Stimulated activated CD8-positive, alpha-beta memory T cell treated with anti-CD3 and anti-CD28 coated beads, Interleukin-12 subunit alpha, Interleukin-12 subunit beta, amount 100 ng/mL, for 24 hours (primary cell): Measurements from ENCODE around the gene PCDHGB1.
"Not testable (repeated sequence)": the region's sequence is repeated elsewhere in the genome, so short reads cannot be mapped to it uniquely, and the experiment has no call there.

Source experiments
- DNase-seq: peaks from one replicate; pipeline ENCODE4 v3.0.0-alpha.2; 2020; ENCODE audit errors: extremely low read depth

The PCDHGB1 gene

GRCh38 chr5:141346017-141346416 lies 3.9 kb upstream of the PCDHGB1 start:
- DNase-seq, result not testable (repeated sequence)

DNA sequence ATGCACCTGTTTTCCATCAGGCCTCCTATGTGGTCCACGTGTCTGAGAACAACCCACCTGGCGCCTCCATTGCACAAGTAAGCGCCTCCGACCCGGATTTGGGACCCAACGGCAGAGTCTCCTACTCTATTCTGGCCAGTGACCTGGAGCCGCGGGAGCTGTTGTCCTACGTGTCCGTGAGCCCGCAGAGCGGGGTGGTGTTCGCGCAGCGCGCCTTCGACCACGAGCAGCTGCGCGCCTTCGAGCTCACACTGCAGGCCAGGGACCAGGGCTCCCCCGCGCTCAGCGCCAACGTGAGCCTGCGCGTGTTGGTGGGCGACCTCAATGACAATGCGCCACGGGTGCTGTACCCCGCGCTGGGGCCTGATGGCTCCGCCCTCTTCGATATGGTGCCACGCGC lies 1.7 kb downstream of the PCDHGB1 start:
- no peak for DNase-seq

- no peak for DNase-seq
These were observed 5.1 kb downstream of the PCDHGB1 start, which contains the start of gene PCDHGA4 for GRCh38 chr5:141354900-141355469. Gene PCDHGA4, plus strand, starts transcription at chr5:141355021. Its CDS starts 87 bp downstream, at chr5:141355108.

DNA sequence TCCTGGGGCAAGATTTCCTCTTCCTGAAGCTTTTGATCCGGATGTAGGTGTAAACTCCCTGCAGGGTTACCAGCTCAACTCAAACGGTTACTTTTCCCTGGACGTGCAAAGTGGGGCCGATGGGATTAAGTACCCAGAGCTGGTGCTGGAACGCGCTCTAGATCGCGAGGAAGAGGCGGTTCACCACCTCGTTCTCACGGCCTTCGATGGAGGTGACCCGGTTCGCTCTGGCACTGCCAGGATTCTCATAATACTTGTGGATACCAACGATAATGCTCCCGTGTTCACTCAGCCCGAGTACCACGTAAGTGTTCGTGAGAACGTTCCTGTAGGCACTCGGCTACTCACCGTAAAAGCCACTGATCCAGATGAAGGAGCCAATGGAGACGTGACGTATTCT lies 5.7 kb downstream of the PCDHGB1 start:
- DNase-seq, result no peak

- no peak for DNase-seq
These were observed 6.2 kb downstream of the PCDHGB1 start for GRCh38 chr5:141356133-141356532.

DNA sequence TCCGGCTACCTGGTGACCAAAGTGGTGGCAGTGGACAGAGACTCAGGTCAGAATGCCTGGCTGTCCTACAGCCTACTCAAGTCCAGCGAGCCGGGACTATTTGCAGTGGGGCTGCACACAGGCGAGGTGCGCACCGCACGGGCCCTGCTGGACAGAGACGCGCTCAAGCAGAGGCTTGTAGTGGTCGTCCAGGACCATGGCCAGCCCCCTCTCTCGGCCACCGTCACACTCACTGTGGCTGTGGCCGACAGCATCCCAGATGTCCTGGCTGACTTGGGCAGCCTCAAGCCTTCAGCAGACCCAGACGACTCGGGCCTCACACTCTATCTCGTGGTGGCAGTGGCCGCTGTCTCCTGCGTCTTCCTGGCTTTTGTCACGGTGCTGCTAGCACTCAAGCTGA lies 7.1 kb downstream of the PCDHGB1 start:
- DNase-seq, result no peak

GRCh38 chr5:141359790-141360426 lies 10.0 kb downstream of the PCDHGB1 start, which contains the start of gene PCDHGB2:
Gene PCDHGB2, plus strand, starts transcription at chr5:141359994. Its CDS starts 142 bp downstream, at chr5:141360136.
- DNase-seq, result no peak

DNA sequence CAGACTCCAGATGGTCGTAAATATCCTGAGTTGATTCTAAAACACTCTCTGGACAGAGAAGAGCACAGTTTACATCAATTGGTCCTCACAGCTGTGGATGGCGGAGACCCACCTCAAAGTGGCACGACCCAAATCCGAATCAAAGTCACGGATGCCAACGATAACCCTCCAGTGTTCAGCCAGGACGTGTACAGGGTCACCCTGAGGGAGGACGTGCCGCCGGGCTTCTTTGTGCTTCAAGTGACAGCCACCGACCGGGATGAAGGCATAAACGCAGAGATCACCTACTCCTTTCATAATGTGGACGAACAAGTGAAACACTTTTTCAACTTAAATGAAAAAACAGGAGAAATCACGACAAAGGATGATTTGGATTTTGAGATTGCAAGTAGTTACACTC lies 10.8 kb downstream of the PCDHGB1 start:
- DNase-seq, result no peak

DNA sequence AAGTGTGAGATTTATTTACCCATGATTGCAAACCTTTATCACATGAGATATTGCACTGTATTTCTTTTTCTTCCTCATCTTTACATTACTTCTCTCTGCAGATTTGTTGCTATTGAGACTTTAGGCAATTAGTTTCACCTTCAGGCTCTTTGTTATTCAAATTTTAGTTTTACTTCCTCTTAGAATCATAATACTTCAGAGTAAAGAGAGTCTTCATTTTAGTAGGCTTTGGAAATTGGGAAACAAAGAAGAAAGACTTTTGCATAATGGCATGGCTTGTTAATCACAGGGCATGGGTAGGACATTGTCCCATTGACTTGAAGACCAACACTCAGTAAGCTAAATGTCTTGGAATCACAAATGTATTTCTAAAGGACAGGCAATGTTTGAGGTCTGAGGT lies 12.8 kb downstream of the PCDHGB1 start:
- no peak for DNase-seq

DNA sequence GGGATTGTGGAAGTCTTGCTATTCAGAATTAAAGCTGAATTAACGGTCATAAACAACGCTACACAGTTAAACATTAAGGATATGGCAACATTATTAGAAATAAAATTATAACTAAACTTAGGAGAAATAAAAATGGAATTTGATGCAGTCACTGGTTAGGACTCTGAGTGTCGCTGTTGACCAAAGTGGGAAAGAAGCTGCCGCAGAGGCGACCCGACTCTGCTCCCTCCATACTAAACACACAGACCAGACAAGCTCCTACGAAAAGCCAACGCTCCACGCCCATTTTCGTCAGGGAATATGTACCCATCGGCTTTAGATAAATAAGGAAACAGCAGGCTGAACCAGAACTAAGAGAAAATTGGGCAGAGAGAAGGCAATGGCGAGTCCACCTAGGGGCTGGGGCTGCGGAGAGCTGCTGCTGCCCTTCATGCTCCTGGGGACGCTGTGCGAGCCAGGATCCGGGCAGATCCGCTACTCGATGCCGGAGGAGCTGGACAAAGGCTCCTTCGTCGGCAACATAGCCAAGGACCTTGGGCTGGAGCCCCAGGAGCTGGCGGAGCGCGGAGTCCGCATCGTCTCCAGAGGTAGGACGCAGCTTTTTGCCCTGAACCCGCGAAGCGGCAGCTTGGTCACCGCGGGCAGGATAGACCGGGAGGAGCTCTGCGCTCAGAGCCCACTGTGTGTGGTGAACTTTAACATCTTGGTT lies 14.2 kb downstream of the PCDHGB1 start, which contains the start of gene PCDHGA5:
PCDHGA5 (plus strand) TSS at position 211 of the 709 bp plus-strand sequence; CDS start at position 380, 169 bp downstream.
- DNase-seq, result no peak

- no peak for DNase-seq
These were observed 16.4 kb downstream of the PCDHGB1 start for GRCh38 chr5:141366016-141366896.

- DNase-seq, result no peak
These were observed 20.3 kb downstream of the PCDHGB1 start, which contains the start of gene PCDHGB3 for GRCh38 chr5:141369994-141370848. Gene PCDHGB3, plus strand, starts transcription at chr5:141370242. Its CDS starts 153 bp downstream, at chr5:141370395.

DNA sequence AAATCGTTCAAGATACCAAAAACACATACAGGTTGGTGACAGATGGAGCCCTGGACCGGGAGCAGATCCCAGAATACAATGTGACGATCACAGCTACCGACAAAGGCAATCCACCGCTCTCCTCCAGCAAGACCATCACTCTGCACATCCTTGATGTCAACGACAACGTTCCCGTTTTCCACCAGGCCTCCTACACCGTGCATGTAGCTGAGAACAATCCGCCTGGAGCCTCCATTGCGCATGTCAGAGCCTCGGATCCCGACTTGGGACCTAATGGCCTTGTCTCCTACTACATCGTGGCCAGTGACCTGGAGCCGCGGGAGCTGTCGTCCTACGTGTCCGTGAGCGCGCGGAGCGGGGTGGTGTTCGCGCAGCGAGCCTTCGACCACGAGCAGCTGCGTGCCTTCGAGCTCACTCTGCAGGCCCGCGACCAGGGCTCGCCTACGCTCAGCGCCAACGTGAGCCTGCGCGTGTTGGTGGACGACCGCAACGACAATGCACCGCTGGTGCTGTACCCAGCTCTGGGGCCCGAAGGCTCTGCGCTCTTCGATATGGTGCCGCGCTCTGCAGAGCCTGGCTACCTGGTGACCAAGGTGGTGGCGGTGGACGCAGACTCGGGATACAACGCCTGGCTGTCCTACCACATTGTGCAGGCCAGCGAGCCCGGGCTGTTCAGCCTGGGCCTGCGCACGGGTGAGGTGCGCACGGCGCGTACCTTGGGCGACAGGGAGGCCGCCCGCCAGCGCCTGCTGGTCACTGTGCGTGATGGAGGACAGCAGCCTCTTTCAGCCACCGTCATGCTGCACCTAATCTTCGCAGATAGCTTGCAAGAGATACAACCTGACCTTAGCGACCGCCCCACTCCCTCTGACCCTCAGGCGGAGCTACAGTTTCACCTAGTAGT lies 21.9 kb downstream of the PCDHGB1 start:
- no peak for DNase-seq

- DNase-seq, result no peak
These were observed 23.9 kb downstream of the PCDHGB1 start, which contains the start of gene PCDHGA6 for GRCh38 chr5:141373673-141374317. Gene PCDHGA6, plus strand, starts transcription at chr5:141373891. Its CDS starts 193 bp downstream, at chr5:141374084.

- DNase-seq, result no peak
These were observed 24.7 kb downstream of the PCDHGB1 start for GRCh38 chr5:141374627-141375026.

DNA sequence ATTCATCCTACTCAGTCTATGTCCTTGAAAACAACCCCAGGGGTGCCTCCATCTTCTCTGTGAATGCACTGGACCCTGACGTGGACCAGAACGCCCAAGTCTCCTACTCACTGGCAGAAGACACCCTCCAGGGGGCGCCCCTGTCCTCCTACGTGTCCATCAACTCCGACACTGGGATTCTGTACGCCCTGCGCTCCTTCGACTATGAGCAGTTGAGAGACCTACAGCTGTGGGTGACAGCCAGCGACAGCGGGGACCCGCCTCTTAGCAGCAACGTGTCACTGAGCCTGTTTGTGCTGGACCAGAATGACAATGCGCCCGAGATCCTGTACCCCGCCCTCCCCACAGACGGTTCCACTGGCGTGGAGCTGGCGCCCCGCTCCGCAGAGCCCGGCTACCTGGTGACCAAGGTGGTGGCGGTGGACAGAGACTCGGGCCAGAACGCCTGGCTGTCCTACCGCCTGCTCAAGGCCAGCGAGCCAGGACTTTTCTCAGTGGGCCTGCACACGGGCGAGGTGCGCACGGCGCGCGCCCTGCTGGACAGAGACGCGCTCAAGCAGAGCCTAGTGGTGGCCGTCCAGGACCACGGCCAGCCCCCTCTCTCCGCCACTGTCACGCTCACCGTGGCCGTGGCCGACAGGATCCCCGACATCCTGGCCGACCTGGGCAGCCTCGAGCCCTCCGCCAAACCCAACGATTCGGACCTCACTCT lies 25.7 kb downstream of the PCDHGB1 start:
- not testable (repeated sequence) for DNase-seq

DNA sequence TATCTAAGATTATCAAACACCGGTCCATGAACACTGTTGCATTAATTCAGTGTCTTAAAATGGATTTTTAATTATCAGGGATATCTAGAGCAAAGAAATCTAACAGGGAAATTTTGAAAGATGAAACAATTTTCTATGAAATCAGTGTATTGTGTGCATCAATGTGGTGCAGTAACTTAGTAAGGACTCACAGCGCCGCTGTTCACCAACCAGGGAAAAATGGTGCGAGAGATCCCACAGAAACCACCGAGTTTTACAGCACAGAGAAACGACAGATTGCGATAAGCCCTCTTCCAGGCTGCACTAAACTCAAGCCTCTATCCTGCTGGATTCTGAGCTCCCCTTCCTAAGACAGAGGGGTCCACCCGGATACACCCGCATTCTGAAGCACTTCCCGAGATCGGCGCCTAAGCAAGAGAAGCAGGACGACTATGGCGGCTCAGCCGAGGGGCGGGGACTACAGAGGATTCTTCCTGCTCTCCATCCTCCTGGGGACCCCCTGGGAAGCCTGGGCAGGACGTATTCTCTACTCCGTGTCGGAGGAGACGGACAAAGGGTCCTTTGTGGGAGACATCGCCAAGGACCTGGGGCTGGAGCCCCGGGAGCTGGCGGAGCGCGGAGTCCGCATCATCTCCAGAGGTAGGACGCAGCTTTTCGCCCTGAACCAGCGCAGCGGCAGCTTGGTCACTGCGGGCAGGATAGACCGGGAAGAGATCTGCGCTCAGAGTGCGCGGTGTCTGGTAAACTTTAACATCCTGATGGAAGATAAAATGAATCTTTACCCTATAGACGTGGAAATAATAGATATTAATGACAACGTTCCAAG lies 32.8 kb downstream of the PCDHGB1 start, which contains the start of gene PCDHGA7:
PCDHGA7 (plus strand) TSS at position 274 of the 826 bp plus-strand sequence; CDS start at position 432, 158 bp downstream.
- DNase-seq, result no peak
